GM19468 (cell line): ENCODE data around the gene PUSL1.

Experiments used
- ATAC-seq: cut with Tn5 transposase; IDR thresholded peaks from one replicate; pipeline ENCODE4 v1.9.1; 2021; ENCODE audit warnings: mild to moderate bottlenecking, moderate library complexity, moderate number of reproducible peaks; ENCODE audit not compliant: unreplicated experiment; ENCODE audit errors: extremely low read depth

Gene PUSL1

DNA sequence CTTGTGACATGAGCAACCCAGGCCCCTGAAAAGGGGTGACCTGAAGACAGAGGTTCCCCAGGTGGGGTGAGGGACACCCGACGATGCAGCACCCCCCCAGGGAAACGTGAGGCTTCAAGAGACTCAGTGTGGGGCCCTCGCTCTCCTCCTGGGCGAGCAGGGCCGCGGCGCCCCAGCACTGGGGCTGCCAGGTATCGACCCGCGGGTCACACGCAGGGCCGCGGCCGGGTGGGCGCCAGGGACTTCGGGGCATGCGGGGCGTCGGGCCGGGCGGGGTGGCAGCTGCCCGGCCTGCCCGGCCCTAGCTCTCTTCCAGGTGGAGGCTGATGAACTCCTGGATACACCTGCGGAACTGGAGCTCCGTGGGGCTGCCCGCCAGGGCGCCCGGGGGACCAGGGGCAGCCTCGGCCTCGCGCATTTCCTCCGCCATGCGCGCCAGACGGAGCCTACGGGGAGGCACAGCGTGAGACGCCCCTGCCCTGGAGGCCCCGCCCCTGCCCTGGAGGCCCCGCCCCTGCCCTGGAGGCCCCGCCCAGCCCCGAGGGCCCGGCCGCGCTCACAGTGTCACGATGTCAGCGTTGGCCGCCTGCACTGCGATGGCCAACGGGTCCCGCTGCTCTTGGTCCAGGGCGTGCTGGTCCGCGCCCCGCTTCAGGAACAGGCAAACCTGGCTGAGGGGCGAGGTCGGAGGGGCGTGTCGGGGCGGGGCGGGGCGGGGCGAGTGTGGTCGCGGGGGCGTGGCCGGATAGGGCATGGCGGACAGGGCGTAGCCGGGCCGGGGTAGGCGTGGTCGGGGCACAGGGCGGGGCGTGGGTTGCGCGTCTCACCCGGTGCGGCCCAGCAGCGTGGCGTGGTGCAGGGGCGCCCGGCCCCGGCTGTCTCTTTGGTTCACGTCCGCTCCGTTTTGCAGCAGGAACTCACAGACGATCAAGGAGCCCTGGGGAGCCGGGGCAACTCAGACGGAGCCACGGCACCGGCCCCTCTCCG, 14.8 kb upstream of the PUSL1 start:
- no peak for ATAC-seq

DNA sequence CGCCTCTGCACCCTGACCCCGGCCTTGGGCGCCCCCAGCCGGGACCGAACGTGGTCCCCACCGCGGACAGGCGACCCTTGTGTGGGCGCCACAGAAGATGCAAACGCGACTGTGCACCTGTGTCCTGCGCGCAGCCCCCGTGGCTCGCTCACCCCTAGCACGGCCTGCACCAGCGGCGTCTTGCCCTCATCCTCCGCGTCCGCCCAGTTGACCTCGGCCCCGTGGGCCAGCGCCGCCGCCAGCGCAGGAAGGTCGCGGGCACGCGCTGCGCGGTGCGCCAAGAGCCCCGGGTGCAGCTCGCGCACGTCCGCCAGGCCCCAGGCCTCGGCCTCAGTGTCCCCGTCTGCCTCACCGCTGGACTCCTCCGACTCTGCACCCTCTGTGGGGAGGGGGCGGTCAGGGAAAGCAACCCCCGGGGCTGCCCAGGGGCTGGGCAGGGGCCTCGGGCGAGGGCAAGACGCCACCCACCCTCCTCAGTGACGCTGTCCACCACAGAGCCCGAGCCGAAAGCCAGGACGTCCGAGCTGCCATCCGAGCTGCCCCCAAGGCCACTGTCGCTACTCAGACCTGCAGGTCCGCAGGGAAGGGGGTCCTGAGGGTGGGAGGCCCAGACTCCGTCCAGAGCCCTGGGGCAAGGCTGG, 14.0 kb upstream of the PUSL1 start:
- no peak for ATAC-seq

DNA sequence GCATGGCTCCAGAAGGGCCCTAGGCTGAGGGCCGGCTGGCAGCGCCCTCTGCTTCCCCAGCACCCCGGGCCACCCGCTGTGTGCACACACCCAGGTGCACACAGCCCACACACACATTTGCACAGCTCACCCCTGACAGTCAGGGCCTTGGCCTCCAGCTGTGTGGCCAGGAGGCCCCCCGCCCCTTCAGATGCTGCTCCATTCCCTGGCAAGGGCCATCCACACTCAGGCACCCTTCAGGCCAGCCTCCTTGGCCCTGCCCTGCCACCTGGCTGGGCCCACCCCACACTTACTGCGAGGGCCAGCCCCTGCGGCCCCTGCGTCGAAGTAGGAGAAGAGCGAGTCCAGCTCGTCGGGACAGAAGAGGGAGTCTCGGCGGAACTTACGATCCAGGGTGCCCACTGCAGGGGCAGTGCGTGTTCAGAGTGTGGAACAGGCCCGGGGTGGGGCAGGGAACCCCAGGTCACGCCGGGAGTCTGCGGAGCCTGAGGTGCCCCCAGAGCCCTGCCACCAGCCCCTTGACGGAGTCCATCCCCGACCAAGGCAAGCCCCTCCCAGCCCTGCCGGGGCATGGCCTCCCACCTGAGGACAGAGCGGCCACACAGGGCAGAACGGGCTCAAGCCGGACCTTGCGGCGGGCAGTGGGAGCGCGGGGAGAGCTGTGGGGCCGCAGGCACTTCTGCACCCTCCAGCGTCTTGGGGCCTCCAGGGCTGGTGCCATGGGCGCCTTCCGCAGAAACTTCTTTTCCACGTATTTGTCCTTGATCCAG, 13.1 kb upstream of the PUSL1 start:
- ATAC-seq: no peak

DNA sequence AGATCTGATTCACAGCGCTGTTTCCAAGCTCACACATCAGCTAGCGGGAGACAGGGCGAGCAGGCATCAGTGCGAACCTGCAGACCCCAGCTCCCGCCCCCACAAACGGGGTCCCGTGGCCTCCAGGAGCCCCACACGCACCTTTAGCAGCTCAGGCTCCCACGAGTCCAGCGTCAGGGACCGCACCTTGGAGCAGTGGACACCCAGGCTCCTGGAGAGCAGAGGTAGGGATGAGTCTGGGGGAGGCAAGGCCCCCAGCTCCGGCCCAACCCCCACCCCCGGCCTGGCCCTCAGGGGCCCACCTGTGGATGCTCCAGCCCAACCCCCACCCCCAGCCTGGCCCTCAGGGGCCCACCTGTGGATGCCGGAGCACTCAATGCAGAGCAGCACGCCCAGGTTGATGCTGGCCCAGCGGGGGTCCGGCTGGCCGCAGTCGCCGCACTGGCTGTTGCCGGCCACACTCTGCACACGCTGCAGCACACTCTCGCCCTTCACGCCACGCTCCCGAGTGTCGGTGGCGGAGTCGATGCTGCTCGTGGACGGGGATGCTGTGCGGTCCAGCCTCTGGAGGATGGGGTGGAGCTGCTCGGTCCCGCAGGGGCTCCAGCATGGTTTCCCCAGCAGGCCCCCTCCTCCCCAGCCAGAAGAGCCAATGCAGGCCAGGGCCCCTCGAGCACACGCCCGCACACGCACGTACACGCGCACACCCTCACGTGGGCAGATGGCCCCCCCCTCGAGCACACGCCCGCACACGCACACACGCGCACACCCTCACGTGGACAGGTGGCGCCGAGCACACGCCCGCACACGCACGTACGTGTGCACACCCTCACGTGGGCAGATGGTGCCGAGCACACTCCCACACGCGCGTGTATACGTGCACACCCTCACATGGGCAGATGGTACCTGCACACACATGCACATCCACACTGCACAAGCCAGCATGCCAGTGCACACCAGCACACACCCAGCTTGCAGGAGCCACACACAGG, 12.0 kb upstream of the PUSL1 start:
- ATAC-seq: no peak

DNA sequence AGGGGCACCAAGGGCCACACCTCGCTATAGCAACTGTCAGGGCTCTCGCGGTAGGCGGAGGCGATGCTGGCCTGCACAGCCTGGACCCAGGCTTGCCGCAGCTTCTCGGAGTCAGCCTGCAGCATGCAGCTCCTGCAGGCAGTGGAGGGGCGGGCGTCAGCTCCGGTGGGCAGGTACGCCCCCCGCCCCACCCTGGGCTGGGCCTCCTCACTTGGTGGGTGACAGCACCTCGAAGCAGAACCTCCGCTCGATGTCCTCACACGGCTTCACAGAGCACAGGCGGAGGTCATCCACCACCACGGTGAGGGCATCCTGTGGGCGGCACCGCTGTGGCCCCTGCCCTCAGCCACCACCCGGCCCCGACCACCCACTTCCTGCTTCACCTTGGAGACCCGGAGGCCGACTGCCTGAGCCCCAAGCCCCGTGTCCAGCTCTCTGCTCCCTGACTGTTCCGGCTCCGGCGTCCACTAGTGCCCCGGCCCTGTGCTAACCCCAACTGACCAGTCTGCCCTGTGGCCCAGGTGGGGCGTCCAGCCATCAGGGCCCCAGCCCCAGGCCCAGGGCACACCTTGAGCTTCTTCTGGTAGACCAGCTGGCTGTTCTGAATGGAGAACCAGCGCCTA, 10.5 kb upstream of the PUSL1 start:
- ATAC-seq: no peak

DNA sequence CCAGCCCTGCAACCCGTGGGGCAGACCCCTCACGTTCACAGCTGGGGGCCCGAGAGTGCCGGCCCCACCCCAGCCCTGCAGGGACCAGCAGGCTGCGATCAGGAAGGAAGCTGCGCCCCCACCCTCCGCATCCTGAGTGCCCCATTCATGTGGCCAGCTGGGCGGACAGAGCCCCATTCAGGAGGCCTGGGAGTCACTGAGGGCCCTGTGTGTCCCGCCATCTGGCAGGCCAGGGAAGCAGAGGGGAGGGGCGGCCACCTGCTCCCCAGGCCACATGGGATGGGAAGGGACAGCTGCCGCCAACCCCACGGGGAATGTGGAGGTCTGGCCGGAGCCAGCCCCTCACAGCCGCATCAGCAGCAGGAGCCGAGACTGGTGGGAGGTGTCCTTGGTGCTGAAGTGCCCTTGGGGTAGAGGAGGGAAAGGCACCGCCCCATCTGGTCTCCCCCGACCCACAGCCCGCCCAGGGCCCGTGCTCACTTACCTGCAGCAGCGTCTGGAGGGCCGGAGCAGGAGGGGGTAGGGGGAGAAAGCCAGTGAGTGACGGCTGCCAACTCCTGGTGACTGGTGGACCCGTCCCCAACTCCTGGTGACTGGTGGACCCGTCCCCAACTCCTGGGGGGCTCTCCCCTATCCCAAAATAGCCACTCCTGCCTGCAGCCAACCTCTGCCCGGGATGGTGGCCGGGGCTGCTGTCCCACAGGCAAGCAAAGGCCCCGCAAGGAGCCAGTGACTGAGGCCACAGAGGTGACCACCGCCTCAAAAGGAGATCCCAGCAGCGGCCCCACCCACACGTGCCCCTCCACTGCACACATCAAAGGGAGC, 9.3 kb upstream of the PUSL1 start:
- no peak for ATAC-seq

DNA sequence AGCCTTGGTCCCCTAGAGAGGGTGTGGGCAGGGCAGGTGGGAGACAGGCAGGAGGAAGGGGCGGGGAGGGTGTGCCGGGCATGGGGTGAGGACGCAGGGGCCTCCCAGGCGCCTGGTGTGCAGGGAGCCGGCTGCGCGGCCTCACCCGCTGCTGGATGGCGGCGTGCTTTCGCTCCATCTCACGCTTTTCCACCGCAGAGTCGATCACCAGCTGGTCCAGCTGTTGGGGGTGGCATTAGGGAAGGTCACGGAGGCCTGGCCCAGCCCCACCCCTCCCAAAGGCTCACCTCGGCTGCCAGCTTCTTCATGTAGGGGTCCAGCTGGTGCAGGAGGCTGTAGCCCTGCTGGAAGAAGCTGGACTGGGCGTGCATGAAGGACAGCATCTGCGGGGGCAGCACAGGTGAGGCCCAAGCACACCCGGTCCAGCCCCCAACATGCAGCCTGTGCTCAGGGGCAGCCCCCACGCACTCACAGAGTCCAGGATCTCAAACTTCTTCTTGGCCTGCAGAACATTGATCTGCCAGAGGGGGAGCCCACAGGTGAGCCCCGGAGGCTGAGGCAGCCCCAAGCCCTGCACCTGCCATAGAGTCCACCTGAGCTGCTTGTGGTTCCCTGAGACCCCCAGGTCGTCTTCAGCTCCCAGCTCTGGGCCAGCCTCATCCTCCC, 8.6 kb upstream of the PUSL1 start:
- no peak for ATAC-seq

DNA sequence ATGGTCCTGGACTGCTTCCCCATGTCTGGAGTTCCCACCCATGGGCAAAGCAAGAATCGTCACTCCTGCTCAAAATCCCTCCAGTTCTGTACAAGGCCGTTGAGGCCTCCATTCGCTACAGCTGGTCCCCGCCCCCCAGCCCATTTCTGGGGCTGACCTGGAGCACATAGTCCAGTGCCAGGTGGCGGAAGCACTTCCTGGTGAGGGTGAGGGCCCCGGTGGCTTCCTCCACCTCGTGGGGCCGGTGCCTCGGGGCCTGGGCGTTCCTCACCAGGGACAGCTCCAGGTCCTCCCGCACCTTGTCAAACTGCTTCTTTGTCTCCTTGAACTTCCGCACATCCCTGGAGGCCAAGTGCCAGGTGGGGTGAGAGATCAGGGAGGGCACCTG, 8.1 kb upstream of the PUSL1 start:
- ATAC-seq: no peak

DNA sequence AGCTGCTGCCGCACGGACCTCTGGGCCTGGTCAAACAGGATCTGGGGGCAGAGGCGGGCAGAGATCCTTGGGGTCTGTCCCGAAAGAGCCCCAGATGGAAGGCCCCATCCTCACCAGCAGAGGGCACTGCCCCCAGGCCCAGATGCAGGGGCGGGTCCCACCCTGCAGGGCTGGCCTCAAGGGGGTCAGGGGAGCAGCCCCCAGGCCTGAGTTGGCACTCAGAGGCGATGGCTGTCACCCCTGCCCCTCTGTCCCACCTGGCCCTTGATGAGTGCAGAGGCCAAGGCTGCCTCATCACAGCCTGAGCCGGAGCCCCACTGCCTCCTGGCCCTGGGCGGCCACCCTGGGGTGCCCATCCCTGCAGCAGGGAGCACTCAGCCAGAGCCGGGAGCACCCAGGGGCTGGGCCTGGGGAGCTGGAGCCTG, 6.4 kb upstream of the PUSL1 start:
- ATAC-seq: no peak

DNA sequence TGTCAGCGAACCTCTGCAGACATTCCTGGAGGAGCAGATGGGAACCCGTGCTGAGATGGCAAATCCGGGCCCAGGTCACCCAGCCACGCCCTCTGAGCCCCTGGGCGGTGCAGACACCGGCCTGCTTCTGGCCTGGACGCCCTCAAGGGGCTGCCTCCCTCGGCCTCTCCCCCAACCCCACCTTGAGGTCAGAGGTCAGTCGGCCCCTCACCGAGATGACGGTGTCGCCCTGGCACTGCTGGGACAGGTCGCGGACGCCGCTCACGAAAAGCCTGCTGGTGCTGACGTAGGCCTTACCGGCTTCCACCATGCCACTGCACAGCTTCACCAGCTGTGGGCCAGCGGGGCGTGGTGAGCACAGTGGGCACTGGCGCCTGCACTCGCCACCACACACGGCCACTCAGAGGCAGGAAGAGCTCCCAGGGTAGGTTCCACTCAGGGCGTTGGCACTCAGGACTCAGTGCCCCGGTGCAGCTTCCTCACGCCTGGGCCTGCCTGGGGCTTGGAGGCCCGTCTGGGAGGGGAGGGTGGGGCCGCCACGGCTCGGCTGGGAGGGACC, 5.4 kb upstream of the PUSL1 start:
- ATAC-seq: no peak

DNA sequence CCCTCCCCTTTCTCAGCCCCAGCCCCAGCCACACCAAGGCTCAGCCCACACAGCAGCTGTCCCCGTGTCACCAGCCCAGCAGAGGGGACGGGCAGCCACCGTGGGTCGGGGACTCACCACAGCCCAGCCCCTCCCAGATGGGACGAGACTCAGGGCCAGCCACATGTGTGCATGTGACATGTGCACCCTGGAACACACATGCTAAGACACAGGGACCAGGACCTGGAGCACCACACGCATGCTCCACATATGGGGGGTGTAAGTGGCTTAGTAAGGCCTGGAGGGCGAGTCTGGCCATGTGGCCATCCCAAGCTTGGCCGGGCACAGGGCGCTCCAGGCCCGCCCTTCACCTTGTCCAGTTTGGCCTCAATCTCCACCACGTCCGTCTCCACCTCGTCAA, 4.7 kb upstream of the PUSL1 start:
- ATAC-seq: no peak

DNA sequence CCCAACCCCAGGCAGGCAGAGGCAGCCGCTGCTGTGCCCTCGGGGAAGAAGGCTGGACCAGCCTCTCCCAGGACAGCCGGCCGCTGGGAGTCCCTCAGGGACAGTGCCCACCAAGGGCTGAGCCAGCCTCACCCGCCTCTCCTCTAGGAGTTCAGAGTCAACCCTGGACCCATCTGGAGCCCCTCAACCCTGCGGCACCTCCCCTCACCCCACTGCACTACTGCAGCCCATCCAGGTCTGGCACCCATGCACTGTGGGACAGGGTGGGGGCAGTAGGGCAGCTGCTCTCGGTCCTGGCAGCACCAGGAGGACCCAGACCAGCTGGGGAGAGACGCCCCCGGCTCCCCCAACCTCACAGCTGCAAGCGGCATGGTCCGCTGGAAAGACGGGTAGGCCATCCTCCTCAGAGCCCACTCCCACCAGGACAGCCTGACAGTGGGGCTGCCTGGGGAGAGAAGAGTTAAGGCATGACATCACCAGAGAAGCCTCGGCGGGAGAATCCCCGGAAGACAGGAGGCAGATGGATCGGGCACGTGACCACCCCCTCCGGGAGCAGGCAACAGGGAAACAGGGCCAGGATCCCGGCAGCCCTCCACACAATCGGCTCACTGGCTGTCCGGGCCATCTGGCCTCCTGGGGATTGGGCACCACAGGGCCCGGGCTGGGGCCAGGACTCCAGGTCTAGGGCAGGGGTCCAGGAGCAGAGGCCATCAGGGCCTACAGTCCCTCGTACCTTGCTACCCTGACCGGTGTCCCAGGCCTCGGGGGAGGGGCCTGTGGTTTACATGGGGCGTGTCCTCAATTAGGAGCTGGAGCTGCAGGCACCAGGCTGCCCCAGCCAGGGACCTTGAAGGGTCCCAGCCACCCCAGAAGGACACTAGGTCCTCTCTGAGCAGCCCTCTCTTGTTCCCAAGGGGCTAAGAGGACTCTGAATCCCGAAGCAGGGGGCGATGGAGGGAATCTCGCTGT, 3.8 kb upstream of the PUSL1 start:
- ATAC-seq: no peak

DNA sequence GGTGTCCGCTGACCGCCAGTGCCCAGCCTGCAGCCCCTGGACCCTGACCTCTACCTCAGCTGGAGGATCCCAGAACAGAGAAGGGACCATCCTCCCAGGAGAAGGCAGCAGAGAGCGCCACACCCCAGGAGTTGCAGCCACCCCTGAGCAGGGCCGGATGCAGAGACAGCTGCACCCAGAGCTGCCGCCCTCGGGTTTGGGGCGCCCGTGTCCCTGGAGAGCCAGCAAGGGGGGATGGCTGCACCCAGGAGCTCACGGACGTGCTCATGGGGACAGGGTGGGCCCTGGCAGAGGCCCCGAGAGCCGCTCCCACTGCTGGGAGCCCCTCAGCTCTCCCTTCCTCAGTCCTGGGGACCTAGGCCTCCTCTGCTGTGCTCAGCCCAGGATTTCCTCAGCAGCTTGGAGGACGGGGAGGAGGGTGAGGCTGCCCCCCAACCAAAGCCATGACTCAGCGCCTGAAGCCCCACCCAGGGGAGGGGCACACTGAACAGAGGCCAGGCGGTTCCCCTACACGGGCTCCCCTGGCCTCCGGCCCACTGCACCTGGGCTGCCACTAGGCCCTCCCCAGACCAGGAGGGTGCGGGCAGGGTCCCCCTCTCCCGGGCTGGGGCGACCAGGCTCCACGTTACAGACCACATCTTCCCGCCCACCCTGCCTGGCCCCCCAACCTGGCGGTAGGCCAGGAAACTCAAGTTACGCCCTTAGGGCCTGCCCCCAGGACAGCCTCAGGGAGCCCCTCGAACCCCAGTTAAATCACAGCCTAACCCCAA, 2.9 kb upstream of the PUSL1 start:
- no peak for ATAC-seq

DNA sequence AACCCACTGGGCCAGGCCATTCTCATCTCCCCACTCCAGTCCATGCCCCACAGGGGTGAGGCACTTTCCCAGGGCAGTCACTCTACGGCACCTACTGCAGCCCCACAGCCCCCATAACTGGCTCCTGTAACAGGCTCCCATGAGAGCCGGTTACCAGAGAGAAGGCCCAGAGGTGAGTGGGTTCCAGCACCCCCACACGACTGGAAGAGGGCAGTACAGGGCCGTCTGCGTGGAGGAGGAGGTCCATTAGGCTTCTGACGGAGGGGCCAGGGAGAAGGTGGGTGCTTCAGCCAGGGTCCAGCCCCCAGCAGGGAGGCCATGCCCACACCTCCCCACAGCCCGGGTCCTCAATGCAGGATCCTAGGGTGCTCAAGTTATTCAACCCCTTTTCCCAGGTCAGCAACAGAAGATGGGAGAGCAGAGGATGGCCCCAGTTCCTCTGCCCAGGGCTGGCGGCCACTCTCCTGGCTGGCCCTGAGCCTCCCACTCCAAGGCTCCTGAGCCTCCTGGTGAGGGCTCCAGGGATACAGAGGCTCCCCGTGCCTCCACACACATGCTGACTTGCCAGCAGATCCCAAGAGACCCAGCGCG, 2.2 kb upstream of the PUSL1 start:
- no peak for ATAC-seq

DNA sequence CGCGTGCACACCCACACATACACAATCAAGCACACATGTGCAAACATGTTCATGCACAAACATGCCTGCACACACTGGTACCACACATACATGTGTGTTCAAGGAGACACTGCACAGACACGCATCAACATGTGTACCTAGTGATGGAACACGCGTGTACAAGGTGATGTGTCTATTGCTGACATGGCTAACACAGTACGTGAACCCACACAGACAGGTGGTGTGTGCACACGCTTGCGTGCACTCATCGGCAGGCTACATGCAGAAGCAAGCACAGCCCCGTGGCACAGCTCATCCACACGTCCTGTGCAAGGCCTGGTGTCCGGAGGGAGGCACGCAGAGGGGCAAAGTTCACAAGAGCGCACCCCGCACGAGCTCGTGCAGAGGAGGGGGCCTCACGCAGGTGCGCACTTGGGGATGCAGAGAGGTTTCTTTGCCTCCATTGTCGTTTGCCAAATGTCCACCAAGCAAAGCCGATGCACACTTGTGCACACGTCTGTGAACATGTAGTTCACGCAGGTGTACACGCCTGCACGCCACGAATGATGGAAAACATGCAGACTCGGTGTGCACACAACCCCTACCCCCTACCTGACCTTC, 1.6 kb upstream of the PUSL1 start:
- no peak for ATAC-seq
